Thyroid gland (tissue), 4 donors: ENCODE measurements around the gene SVEP1. TPM values are rescaled to one million over a fixed set of nuclear protein-coding genes. Genes with fewer than 3 reads are reported as not detected.

Experiments
- DNase-seq, 2 donors: peaks; one replicate each; pipeline ENCODE4 v3.0.0-alpha.2; 2019
- H3K27ac ChIP-seq, 3 donors: fragments of 200-600 bp; sonication (generic); 1 replicate in 2 of 3; 2 replicates in 1 of 3; pipeline ENCODE4 v1.5.1; 2016 to 2019; ENCODE audit warnings: mild to moderate bottlenecking in 1 of 3, moderate library complexity in 1 of 3
- H3K27me3 ChIP-seq: fragments of 200-600 bp; sonication (generic); one replicate; pipeline ENCODE4 v1.5.1; 2019
- H3K36me3 ChIP-seq, 2 donors: fragments of 200-600 bp; sonication (generic); one replicate each; pipeline ENCODE4 v1.5.1; 2016 to 2019
- H3K4me1 ChIP-seq, 2 donors: fragments of 200-600 bp; sonication (generic); one replicate each; pipeline ENCODE4 v1.5.1; 2017 to 2019
- H3K4me3 ChIP-seq, 3 donors: fragments of 200-600 bp; sonication (generic); replicated peaks in 1 of 3; 1 replicate in 2 of 3; 2 replicates in 1 of 3; pipeline ENCODE4 v1.5.1; 2016; ENCODE audit warnings: mild to moderate bottlenecking in 1 of 3
- H3K9me3 ChIP-seq: fragments of 200-600 bp; sonication (generic); one replicate; pipeline ENCODE4 v1.5.1; 2017
- CTCF ChIP-seq, 6 experiments: fragments of 200-600 bp in 3 of 6; fragments of 450-650 bp in 3 of 6; sonication (generic) in 3 of 6; IDR thresholded peaks; one replicate each; pipeline ENCODE4 v1.5.1; 2016 to 2019; ENCODE audit warnings: antibody characterized with exemption in 6 of 6, mild to moderate bottlenecking in 2 of 6, inconsistent platforms in 1 of 6, moderate library complexity in 1 of 6
- POLR2A ChIP-seq, 2 donors: fragments of 450-650 bp; IDR thresholded peaks; one replicate each; pipeline ENCODE4 v1.6.1; 2017; ENCODE audit warnings: antibody characterized with exemption in 2 of 2, mild to moderate bottlenecking in 2 of 2, moderate library complexity in 1 of 2
- WGBS, 2 donors: methylation state at CpG; one replicate each; pipeline ENCODE4 v1.1.5; 2017; 5-methylcytosine and 5-hydroxymethylcytosine counted together
- intact Hi-C: fragments of 100-400 bp; cut with DNase I; formaldehyde crosslinking; loops from one replicate; pipeline ENCODE4 v1.15.1; 2023
- total RNA-seq, 4 donors: library from RNA; depleted of rRNA; stranded (reverse); fragments of >200 nt; gene quantifications; one replicate each; pipeline ENCODE4 v1.2.3, GENCODE V29; 2016

Gene SVEP1
- total RNA-seq, 4 donors from 2014 or later, result 14.1 to 55.5 (median 31.9) TPM

GRCh38 chr9:110389148-110389750 lies 190.3 kb downstream of the SVEP1 start:
- Histone ChIP-seq H3K9me3 (no peaks in the 10 kb centered on the region), H3K4me1 (no peaks in the 10 kb centered on the region), H3K4me3 (no peak overlapping the region), H3K27me3 (no peaks in the 10 kb centered on the region), H3K27ac (no peak overlapping the region), H3K36me3 (no peaks in the 10 kb centered on the region)
- WGBS, 2 donors, result 69 to 71% methylated on average over 3 of the region's 3 CpGs
- DNase-seq, result no peak
- intact Hi-C loops, result no loop called here
- no peak for TF ChIP-seq CTCF (IDR thresholded peaks at IDR 0.05)

GRCh38 chr9:110383491-110383890 lies 196.1 kb downstream of the SVEP1 start:
- no peak for DNase-seq
- no peaks in the 10 kb centered on the region for H3K36me3 ChIP-seq
- no peak overlapping the region for H3K27ac ChIP-seq
- H3K9me3 ChIP-seq, result no peaks in the 10 kb centered on the region
- H3K4me3 ChIP-seq, result no peak overlapping the region
- H3K4me1 ChIP-seq, result no peaks in the 10 kb centered on the region
- TF ChIP-seq CTCF (IDR thresholded peaks at IDR 0.05) (no peak), POLR2A (IDR thresholded peaks at IDR 0.05) (no peak)
- intact Hi-C loops, result no loop called here
- H3K27me3 ChIP-seq, result no peaks in the 10 kb centered on the region
- WGBS, 2 donors, result 87 to 100% methylated on average over 2 to 3 of the region's 6 CpGs

GRCh38 chr9:110382731-110383130 lies 196.8 kb downstream of the SVEP1 start:
- TF ChIP-seq CTCF (IDR thresholded peaks at IDR 0.05), result no peak
- H3K9me3 ChIP-seq, result no peaks in the 10 kb centered on the region
- H3K27ac ChIP-seq, result no peak overlapping the region
- 72 to 78% methylated on average over 4 of the region's 4 CpGs for WGBS, 2 donors
- no peaks in the 10 kb centered on the region for H3K36me3 ChIP-seq
- H3K4me1 ChIP-seq, result no peaks in the 10 kb centered on the region
- DNase-seq, result no peak
- H3K4me3 ChIP-seq, result no peak overlapping the region
- H3K27me3 ChIP-seq, result no peaks in the 10 kb centered on the region
- intact Hi-C loops, result no loop called here

- intact Hi-C loops, result no loop called here
These were observed 208.0 kb downstream of the SVEP1 start for GRCh38 chr9:110371411-110372007.

More at GRCh38 chr9:110371411-110372007, 208.0 kb downstream of the SVEP1 start:
- 70 to 78% methylated on average over 6 of the region's 6 CpGs for WGBS, 2 donors
- H3K36me3 ChIP-seq, result no peaks in the 10 kb centered on the region
- no peak overlapping the region for H3K27ac ChIP-seq
- no peaks in the 10 kb centered on the region for H3K9me3 ChIP-seq
- no peak overlapping the region for H3K4me3 ChIP-seq
- TF ChIP-seq POLR2A (IDR thresholded peaks at IDR 0.05) (no peak), CTCF (IDR thresholded peaks at IDR 0.05) (no peak)
- DNase-seq, result no peak
- H3K27me3 ChIP-seq, result no peaks in the 10 kb centered on the region
- no peaks in the 10 kb centered on the region for H3K4me1 ChIP-seq
